Fibroblast of skin of left quadriceps (primary cell): ENCODE measurements around the gene AKAP12.
"Not testable (repeated sequence)": the region's sequence is repeated elsewhere in the genome, so short reads cannot be mapped to it uniquely, and the experiment has no call there.

Experiments
- DNase-seq, 2 experiments: peaks; one replicate each; pipeline ENCODE4 v3.0.0-alpha.2; 2013; ENCODE audit warnings: low read depth in 2 of 2

Gene AKAP12

GRCh38 chr6:151313066-151313491 is 73.3 kb downstream of the AKAP12 start:
- no peak for DNase-seq

GRCh38 chr6:151315661-151316060 is 75.9 kb downstream of the AKAP12 start:
- DNase-seq, result not testable (repeated sequence)

- DNase-seq, result peak; percentile 83 to 86
Measured at GRCh38 chr6:151317103-151317994, 77.6 kb downstream of the AKAP12 start.

- DNase-seq, result no peak
Measured at GRCh38 chr6:151317995-151318365, 78.2 kb downstream of the AKAP12 start.

GRCh38 chr6:151320140-151320539 is 80.4 kb downstream of the AKAP12 start:
- DNase-seq, result no peak

- DNase-seq, result no peak
Measured at GRCh38 chr6:151321438-151321837, 81.7 kb downstream of the AKAP12 start.

GRCh38 chr6:151322570-151322969 is 82.8 kb downstream of the AKAP12 start:
- DNase-seq, result no peak

- DNase-seq, result peak; percentile 81 to 83
Measured at GRCh38 chr6:151323791-151324487, 84.2 kb downstream of the AKAP12 start.

GRCh38 chr6:151324488-151324825 is 84.7 kb downstream of the AKAP12 start:
- no peak for DNase-seq

GRCh38 chr6:151325075-151326050 is 85.6 kb downstream of the AKAP12 start:
- no peak for DNase-seq

GRCh38 chr6:151326116-151326825 is 86.5 kb downstream of the AKAP12 start:
- no peak for DNase-seq

- no peak for DNase-seq
Measured at GRCh38 chr6:151327101-151327500, 87.3 kb downstream of the AKAP12 start.

- DNase-seq, result peak; percentile 98
Measured at GRCh38 chr6:151330130-151330696, 90.4 kb downstream of the AKAP12 start.

- DNase-seq, result no peak
Measured at GRCh38 chr6:151335930-151336329, 96.2 kb downstream of the AKAP12 start.

GRCh38 chr6:151338651-151339200 is 99.0 kb downstream of the AKAP12 start:
- DNase-seq, result no peak

- no peak for DNase-seq
Measured at GRCh38 chr6:151339369-151339768, 99.6 kb downstream of the AKAP12 start.

- DNase-seq, result peak in 1 of 2 experiments; percentile 33
Measured at GRCh38 chr6:151340219-151340978, 100.6 kb downstream of the AKAP12 start.

GRCh38 chr6:151341476-151342195 is 101.9 kb downstream of the AKAP12 start:
- no peak for DNase-seq

- not testable (repeated sequence) for DNase-seq
Measured at GRCh38 chr6:151342750-151343149, 103.0 kb downstream of the AKAP12 start.
